Measurements from ENCODE around the gene SYNRG. TPM values are rescaled to one million over a fixed set of nuclear protein-coding genes. Genes with fewer than 3 reads are reported as not detected.

SYNRG gene
- polyA plus RNA-seq, 1 of the 3 experiments (the other 2 are of a cell fraction) = 8.9 TPM

GRCh38 chr17:37503148-37503547 lies 106.1 kb downstream of the SYNRG start:
- no peak overlapping the region for H2AFZ ChIP-seq (ENCODE audit: low read depth)
- peaks cover 67% of the 10 kb centered on the region for H4K20me1 ChIP-seq (ENCODE audit: insufficient read depth)
- H3K4me2 ChIP-seq = no peak overlapping the region
- H3K79me2 ChIP-seq (ENCODE audit: insufficient read depth) = peaks cover 100% of the 10 kb centered on the region
- peaks cover 6% of the 10 kb centered on the region for H3F3A ChIP-seq (replicated peaks; ENCODE audit: insufficient read depth)
- ChIA-PET POLR2A (no interaction called here), CTCF (interaction anchor here (0.6 to 1.2 kb wide), 2 partner anchors 47 to 130 kb away, joined by 3 to 4 read pairs; no protein-coding TSS in a partner anchor)
- 98% methylated on average over 6 of the region's 6 CpGs for whole genome bisulfite sequencing (ENCODE audit: low lambda C conversion rate)
- H3K4me3 ChIP-seq (ENCODE audit: low read depth in 2 of 2, low read length in 1 of 2) = no peak overlapping the region
- H3K27me3 ChIP-seq (ENCODE audit: insufficient read depth) = no peaks in the 10 kb centered on the region
- TF ChIP-seq EP300 (IDR thresholded peaks at IDR 0.05; ENCODE audit: borderline replicate concordance in 1 of 2, low read depth in 1 of 2, low read length in 1 of 2) (no peak), MEF2A (IDR thresholded peaks at IDR 0.05; ENCODE audit: borderline replicate concordance, low read depth) (no peak), JUND (IDR thresholded peaks at IDR 0.05) (no peak)
- H3K9me2 ChIP-seq = no peaks in the 10 kb centered on the region
- DNase-seq = no peak
- H3K4me1 ChIP-seq (ENCODE audit: control insufficient read depth in 1 of 2, insufficient read depth in 2 of 2, low read depth in 1 of 2, low read length in 1 of 2) = peaks cover 0 to 11% of the 10 kb centered on the region in 2 experiments; a peak in 1 of 4 replicates
- no peak overlapping the region for H3K9ac ChIP-seq
- H3K36me3 ChIP-seq (replicated peaks in 1 of 2; ENCODE audit: control insufficient read depth in 1 of 2, insufficient read depth in 2 of 2, low read length in 1 of 2) = peaks cover 2 to 15% of the 10 kb centered on the region in 2 experiments
- no peak overlapping the region for H3K27ac ChIP-seq (ENCODE audit: low read depth in 2 of 2, low read length in 1 of 2)
- no peaks in the 10 kb centered on the region for H3K9me3 ChIP-seq

- Histone ChIP-seq H3K4me1 (ENCODE audit: control insufficient read depth in 1 of 2, insufficient read depth in 2 of 2, low read depth in 1 of 2, low read length in 1 of 2) (peaks cover 0 to 8% of the 10 kb centered on the region in 2 experiments; a peak in 1 of 4 replicates), H3K36me3 (replicated peaks in 1 of 2; ENCODE audit: control insufficient read depth in 1 of 2, insufficient read depth in 2 of 2, low read length in 1 of 2) (peaks cover 0 to 15% of the 10 kb centered on the region in 2 experiments), H3K27ac (ENCODE audit: low read depth in 2 of 2, low read length in 1 of 2) (no peak overlapping the region), H4K20me1 (ENCODE audit: insufficient read depth) (peaks cover 74% of the 10 kb centered on the region), H3F3A (replicated peaks; ENCODE audit: insufficient read depth) (peaks cover 6% of the 10 kb centered on the region), H3K4me2 (no peak overlapping the region), H3K79me2 (ENCODE audit: insufficient read depth) (peaks cover 100% of the 10 kb centered on the region), H2AFZ (ENCODE audit: low read depth) (no peak overlapping the region), H3K9me2 (no peaks in the 10 kb centered on the region), H3K27me3 (ENCODE audit: insufficient read depth) (no peaks in the 10 kb centered on the region), H3K4me3 (ENCODE audit: low read depth in 2 of 2, low read length in 1 of 2) (no peak overlapping the region), H3K9ac (no peak overlapping the region), H3K9me3 (no peaks in the 10 kb centered on the region)
- WGBS (ENCODE audit: low lambda C conversion rate) = 94% methylated on average over 10 of the region's 10 CpGs
- no peak for DNase-seq
- TF ChIP-seq FOXJ3 (CRISPR knock-in tag; IDR thresholded peaks at IDR 0.05) = no peak
- no peak for TF ChIP-seq REST (IDR thresholded peaks at IDR 0.05; ENCODE audit: low read depth, low read length)
- TF ChIP-seq RCOR1 (IDR thresholded peaks at IDR 0.05; ENCODE audit: low read length) = no peak
- no peak for TF ChIP-seq TAF1 (IDR thresholded peaks at IDR 0.05; ENCODE audit: borderline replicate concordance, low read depth, low read length)
- no peak for TF ChIP-seq YY1 (IDR thresholded peaks at IDR 0.05; ENCODE audit: low read depth)
- no peak for TF ChIP-seq EZH2phosphoT487 (IDR thresholded peaks at IDR 0.05; ENCODE audit: borderline replicate concordance, low read depth)
- no peak for TF ChIP-seq USF2 (IDR thresholded peaks at IDR 0.05; ENCODE audit: borderline replicate concordance, low read depth, low read length)
- no peak for TF ChIP-seq TCF12 (IDR thresholded peaks at IDR 0.05)
- no peak for TF ChIP-seq NRF1 (IDR thresholded peaks at IDR 0.05; ENCODE audit: low read depth, low read length)
- ChIA-PET CTCF (interaction anchor here (1.2 kb wide), 1 partner anchor 129 kb away, joined by 3 read pairs; no protein-coding TSS in a partner anchor), POLR2A (no interaction called here)
These were observed 106.9 kb downstream of the SYNRG start for GRCh38 chr17:37502009-37502936.

All from SK-N-SH (cell line).